ENCODE results near the gene CHRNA10.

DNA sequence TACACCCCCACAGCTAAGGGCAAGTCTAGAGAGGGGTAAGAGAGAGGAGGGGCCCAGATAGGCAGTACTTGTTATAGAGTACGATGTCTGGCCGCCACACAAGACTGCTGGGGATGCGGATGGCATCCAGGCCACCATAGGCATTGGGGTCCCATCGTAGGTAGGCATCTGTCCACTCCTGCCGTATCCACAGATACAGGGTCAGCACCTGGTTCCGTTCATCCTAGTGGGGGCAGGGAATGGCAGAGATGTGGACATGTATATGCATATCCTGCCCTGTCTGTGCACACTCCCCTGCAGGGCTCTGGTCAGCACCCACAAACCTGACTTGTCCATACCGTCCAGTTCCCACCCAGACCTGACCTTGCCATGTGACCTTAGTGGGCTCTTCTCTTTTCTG, 2.1 kb downstream of the CHRNA10 start:
- TF ChIP-seq NR2F2 (IDR thresholded peaks at IDR 0.05) (no peak), TAF1 (conservative IDR thresholded peaks at IDR 0.05) (no peak), RAD21 (IDR thresholded peaks at IDR 0.05) (no peak), JUND (IDR thresholded peaks at IDR 0.05) (no peak), EGR1 (IDR thresholded peaks at IDR 0.05; ENCODE audit: low read depth in 2 of 2) (no peak)
- TF ChIP-seq, protein P1, sequence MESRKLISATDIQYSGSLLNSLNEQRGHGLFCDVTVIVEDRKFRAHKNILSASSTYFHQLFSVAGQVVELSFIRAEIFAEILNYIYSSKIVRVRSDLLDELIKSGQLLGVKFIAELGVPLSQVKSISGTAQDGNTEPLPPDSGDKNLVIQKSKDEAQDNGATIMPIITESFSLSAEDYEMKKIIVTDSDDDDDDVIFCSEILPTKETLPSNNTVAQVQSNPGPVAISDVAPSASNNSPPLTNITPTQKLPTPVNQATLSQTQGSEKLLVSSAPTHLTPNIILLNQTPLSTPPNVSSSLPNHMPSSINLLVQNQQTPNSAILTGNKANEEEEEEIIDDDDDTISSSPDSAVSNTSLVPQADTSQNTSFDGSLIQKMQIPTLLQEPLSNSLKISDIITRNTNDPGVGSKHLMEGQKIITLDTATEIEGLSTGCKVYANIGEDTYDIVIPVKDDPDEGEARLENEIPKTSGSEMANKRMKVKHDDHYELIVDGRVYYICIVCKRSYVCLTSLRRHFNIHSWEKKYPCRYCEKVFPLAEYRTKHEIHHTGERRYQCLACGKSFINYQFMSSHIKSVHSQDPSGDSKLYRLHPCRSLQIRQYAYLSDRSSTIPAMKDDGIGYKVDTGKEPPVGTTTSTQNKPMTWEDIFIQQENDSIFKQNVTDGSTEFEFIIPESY (IDR thresholded peaks at IDR 0.05), result no peak
- TF ChIP-seq, protein P2, sequence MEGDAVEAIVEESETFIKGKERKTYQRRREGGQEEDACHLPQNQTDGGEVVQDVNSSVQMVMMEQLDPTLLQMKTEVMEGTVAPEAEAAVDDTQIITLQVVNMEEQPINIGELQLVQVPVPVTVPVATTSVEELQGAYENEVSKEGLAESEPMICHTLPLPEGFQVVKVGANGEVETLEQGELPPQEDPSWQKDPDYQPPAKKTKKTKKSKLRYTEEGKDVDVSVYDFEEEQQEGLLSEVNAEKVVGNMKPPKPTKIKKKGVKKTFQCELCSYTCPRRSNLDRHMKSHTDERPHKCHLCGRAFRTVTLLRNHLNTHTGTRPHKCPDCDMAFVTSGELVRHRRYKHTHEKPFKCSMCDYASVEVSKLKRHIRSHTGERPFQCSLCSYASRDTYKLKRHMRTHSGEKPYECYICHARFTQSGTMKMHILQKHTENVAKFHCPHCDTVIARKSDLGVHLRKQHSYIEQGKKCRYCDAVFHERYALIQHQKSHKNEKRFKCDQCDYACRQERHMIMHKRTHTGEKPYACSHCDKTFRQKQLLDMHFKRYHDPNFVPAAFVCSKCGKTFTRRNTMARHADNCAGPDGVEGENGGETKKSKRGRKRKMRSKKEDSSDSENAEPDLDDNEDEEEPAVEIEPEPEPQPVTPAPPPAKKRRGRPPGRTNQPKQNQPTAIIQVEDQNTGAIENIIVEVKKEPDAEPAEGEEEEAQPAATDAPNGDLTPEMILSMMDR (IDR thresholded peaks at IDR 0.05; ENCODE audit: low read depth, low read length, missing input control), result no peak
- TF ChIP-seq, protein P3, sequence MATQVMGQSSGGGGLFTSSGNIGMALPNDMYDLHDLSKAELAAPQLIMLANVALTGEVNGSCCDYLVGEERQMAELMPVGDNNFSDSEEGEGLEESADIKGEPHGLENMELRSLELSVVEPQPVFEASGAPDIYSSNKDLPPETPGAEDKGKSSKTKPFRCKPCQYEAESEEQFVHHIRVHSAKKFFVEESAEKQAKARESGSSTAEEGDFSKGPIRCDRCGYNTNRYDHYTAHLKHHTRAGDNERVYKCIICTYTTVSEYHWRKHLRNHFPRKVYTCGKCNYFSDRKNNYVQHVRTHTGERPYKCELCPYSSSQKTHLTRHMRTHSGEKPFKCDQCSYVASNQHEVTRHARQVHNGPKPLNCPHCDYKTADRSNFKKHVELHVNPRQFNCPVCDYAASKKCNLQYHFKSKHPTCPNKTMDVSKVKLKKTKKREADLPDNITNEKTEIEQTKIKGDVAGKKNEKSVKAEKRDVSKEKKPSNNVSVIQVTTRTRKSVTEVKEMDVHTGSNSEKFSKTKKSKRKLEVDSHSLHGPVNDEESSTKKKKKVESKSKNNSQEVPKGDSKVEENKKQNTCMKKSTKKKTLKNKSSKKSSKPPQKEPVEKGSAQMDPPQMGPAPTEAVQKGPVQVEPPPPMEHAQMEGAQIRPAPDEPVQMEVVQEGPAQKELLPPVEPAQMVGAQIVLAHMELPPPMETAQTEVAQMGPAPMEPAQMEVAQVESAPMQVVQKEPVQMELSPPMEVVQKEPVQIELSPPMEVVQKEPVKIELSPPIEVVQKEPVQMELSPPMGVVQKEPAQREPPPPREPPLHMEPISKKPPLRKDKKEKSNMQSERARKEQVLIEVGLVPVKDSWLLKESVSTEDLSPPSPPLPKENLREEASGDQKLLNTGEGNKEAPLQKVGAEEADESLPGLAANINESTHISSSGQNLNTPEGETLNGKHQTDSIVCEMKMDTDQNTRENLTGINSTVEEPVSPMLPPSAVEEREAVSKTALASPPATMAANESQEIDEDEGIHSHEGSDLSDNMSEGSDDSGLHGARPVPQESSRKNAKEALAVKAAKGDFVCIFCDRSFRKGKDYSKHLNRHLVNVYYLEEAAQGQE (IDR thresholded peaks at IDR 0.05), result no peak
- TF ChIP-seq, protein P4, sequence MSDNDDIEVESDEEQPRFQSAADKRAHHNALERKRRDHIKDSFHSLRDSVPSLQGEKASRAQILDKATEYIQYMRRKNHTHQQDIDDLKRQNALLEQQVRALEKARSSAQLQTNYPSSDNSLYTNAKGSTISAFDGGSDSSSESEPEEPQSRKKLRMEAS (IDR thresholded peaks at IDR 0.05), result no peak
- TF ChIP-seq, protein P5, sequence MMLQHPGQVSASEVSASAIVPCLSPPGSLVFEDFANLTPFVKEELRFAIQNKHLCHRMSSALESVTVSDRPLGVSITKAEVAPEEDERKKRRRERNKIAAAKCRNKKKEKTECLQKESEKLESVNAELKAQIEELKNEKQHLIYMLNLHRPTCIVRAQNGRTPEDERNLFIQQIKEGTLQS (IDR thresholded peaks at IDR 0.05), result no peak

Measured in liver (tissue), 3 donors.